H1 (cell line): ENCODE measurements around the gene INPP5A. TPM values are rescaled to one million over a fixed set of nuclear protein-coding genes. Genes with fewer than 3 reads are reported as not detected.

Source experiments
- CTCF ChIA-PET: fragments of 300-600 bp; sonication (Branson Sonifier 250); formaldehyde crosslinking; loops from one replicate; lab custom pipeline; 2021; ENCODE audit not compliant: partially characterized antibody; lab: Charles Lee
- POLR2A ChIA-PET: fragments of 300-600 bp; sonication (Branson Sonifier 250); formaldehyde crosslinking; loops from one replicate; lab custom pipeline; 2021; ENCODE audit warnings: inconsistent platforms; ENCODE audit not compliant: partially characterized antibody; lab: Charles Lee
- DNase-seq, 2 experiments: peaks; one replicate each; pipeline versions ENCODE4 v3.0.0 to v3.0.0-alpha.2; 2010 to 2022; ENCODE audit warnings: low spot score in 2 of 2, low read depth in 1 of 2, mixed read lengths in 1 of 2
- FAIRE-seq: peaks from 2 replicates; lab custom pipeline; 2011; peaks lifted over from hg19 to GRCh38; lab: Jason Lieb, UNC
- H2AFZ ChIP-seq: 2 replicates; pipeline ENCODE4 v1.8.1; 2012; ENCODE audit warnings: low read length, inconsistent platforms
- H2AK5ac ChIP-seq: 2 replicates; pipeline ENCODE4 v1.6.1; 2013; ENCODE audit warnings: low read depth, low read length
- H2BK120ac ChIP-seq: replicated peaks from 2 replicates; pipeline ENCODE3; 2013; ENCODE audit warnings: low read depth, low read length, inconsistent platforms
- H2BK12ac ChIP-seq: 2 replicates; pipeline ENCODE4 v1.6.1; 2013; ENCODE audit warnings: low read depth, low read length
- H2BK15ac ChIP-seq: 2 replicates; pipeline ENCODE4 v1.6.1; 2013; ENCODE audit warnings: low read length
- H2BK20ac ChIP-seq: 2 replicates; pipeline ENCODE4 v1.6.1; 2013; ENCODE audit warnings: low read length
- H2BK5ac ChIP-seq: 2 replicates; pipeline ENCODE4 v1.6.1; 2013; ENCODE audit warnings: low read depth, low read length
- H3K14ac ChIP-seq: 2 replicates; pipeline ENCODE4 v1.6.1; 2013; ENCODE audit warnings: inconsistent platforms; ENCODE audit not compliant: insufficient read length
- H3K18ac ChIP-seq: 2 replicates; pipeline ENCODE4 v1.6.1; 2013; ENCODE audit warnings: low read length; ENCODE audit errors: extremely low read depth
- H3K23ac ChIP-seq: 2 replicates; pipeline ENCODE4 v1.6.1; 2013; ENCODE audit warnings: inconsistent platforms; ENCODE audit not compliant: insufficient read length
- H3K23me2 ChIP-seq: 2 replicates; pipeline ENCODE4 v1.6.1; 2013; ENCODE audit warnings: low read depth, low read length
- H3K27ac ChIP-seq: 2 replicates; pipeline ENCODE4 v1.6.1; 2011; ENCODE audit warnings: low read depth, low read length, inconsistent platforms
- H3K27me3 ChIP-seq, 4 experiments: replicated peaks in 1 of 4; 1 replicate in 1 of 4; 2 replicates in 3 of 4; pipeline versions ENCODE4 v1.6.1 to v1.8.1; 2011 to 2013; ENCODE audit warnings: low read length in 3 of 4, mild to moderate bottlenecking in 3 of 4, inconsistent platforms in 2 of 4, mixed read lengths in 2 of 4, moderate library complexity in 1 of 4; ENCODE audit not compliant: control insufficient read depth in 3 of 4, insufficient read depth in 3 of 4; ENCODE audit errors: extremely low read depth in 1 of 4
- H3K36me3 ChIP-seq, 4 experiments: 2 replicates each; pipeline versions ENCODE4 v1.6.1 to v1.8.1; 2011 to 2013; ENCODE audit warnings: mild to moderate bottlenecking in 4 of 4, low read length in 3 of 4, moderate library complexity in 2 of 4, control low read depth in 1 of 4, inconsistent platforms in 1 of 4; ENCODE audit not compliant: insufficient read depth in 4 of 4, control insufficient read depth in 2 of 4
- H3K4ac ChIP-seq: replicated peaks from 2 replicates; pipeline ENCODE3; 2013; ENCODE audit warnings: low read length, low read depth, mixed read lengths, inconsistent platforms; ENCODE audit not compliant: insufficient read length
- H3K4me1 ChIP-seq, 4 experiments: replicated peaks in 1 of 4; 1 replicate in 1 of 4; 2 replicates in 3 of 4; pipeline versions ENCODE4 v1.6.1 to v1.8.1; 2011 to 2013; ENCODE audit warnings: low read length in 3 of 4, inconsistent platforms in 2 of 4, mixed read lengths in 1 of 4; ENCODE audit not compliant: insufficient read depth in 4 of 4, control insufficient read depth in 3 of 4
- H3K4me2 ChIP-seq, 2 experiments: 2 replicates each; pipeline versions ENCODE4 v1.6.1 to v1.8.1; 2011 to 2013; ENCODE audit warnings: low read depth in 2 of 2, low read length in 2 of 2, control low read depth in 1 of 2, inconsistent platforms in 1 of 2, mild to moderate bottlenecking in 1 of 2; ENCODE audit not compliant: insufficient read depth in 1 of 2
- H3K4me3 ChIP-seq, 4 experiments: fragments of 200-600, 300-600 bp in 1 of 4; sonication (generic), shearing (Covaris generic), sonication (Bioruptor Twin) in 1 of 4; 2 replicates each; pipeline versions ENCODE4 v1.5.1 to v1.8.1; 2011 to 2016; ENCODE audit warnings: low read length in 4 of 4, low read depth in 3 of 4, control low read depth in 2 of 4, inconsistent platforms in 2 of 4, mild to moderate bottlenecking in 2 of 4, mixed read lengths in 1 of 4, moderate library complexity in 1 of 4; ENCODE audit not compliant: insufficient read depth in 2 of 4; ENCODE audit errors: extremely low read depth in 1 of 4
- H3K56ac ChIP-seq: replicated peaks from 2 replicates; pipeline ENCODE3; 2013; ENCODE audit warnings: low read depth, mild to moderate bottlenecking, mixed read lengths, low read length, inconsistent platforms; ENCODE audit not compliant: insufficient read length
- H3K79me1 ChIP-seq: 2 replicates; pipeline ENCODE4 v1.6.1; 2013; ENCODE audit warnings: low read depth, low read length, control low read depth
- H3K79me2 ChIP-seq, 2 experiments: 2 replicates each; pipeline versions ENCODE4 v1.6.1 to v1.8.1; 2012 to 2013; ENCODE audit warnings: low read length in 2 of 2, mild to moderate bottlenecking in 2 of 2, inconsistent platforms in 1 of 2; ENCODE audit not compliant: insufficient read depth in 2 of 2, control insufficient read depth in 1 of 2
- H3K9ac ChIP-seq, 4 experiments: replicated peaks in 1 of 4; 1 replicate in 1 of 4; 2 replicates in 3 of 4; pipeline versions ENCODE4 v1.6.1 to v1.8.1; 2011 to 2013; ENCODE audit warnings: low read depth in 3 of 4, low read length in 3 of 4, control low read depth in 2 of 4, mild to moderate bottlenecking in 2 of 4, moderate library complexity in 2 of 4, inconsistent platforms in 1 of 4; ENCODE audit errors: extremely low read depth in 1 of 4
- H3K9me3 ChIP-seq, 2 experiments: 2 replicates each; pipeline versions ENCODE4 v1.6.1 to v1.8.1; 2012 to 2013; ENCODE audit warnings: mild to moderate bottlenecking in 2 of 2, moderate library complexity in 2 of 2, control low read depth in 1 of 2, inconsistent platforms in 1 of 2, low read depth in 1 of 2, low read length in 1 of 2, mixed read lengths in 1 of 2; ENCODE audit not compliant: insufficient read depth in 2 of 2
- H4K20me1 ChIP-seq, 2 experiments: replicated peaks in 1 of 2; 2 replicates each; pipeline versions ENCODE3 to v1.8.1; 2011 to 2013; ENCODE audit warnings: inconsistent platforms in 2 of 2, low read length in 2 of 2, mild to moderate bottlenecking in 1 of 2; ENCODE audit not compliant: insufficient read depth in 2 of 2, control insufficient read depth in 1 of 2
- H4K5ac ChIP-seq: 2 replicates; pipeline ENCODE4 v1.6.1; 2013; ENCODE audit warnings: low read length, low read depth, mixed read lengths, inconsistent platforms; ENCODE audit not compliant: insufficient read length
- H4K8ac ChIP-seq: 2 replicates; pipeline ENCODE4 v1.8.0; 2013; ENCODE audit warnings: mild to moderate bottlenecking, moderate library complexity, low read length, inconsistent platforms; ENCODE audit not compliant: insufficient read depth; ENCODE audit errors: extremely low read depth
- H4K91ac ChIP-seq: replicated peaks from 2 replicates; pipeline ENCODE3; 2013; ENCODE audit warnings: low read length, mixed read lengths, inconsistent platforms; ENCODE audit not compliant: insufficient read length
- CEBPB ChIP-seq: IDR thresholded peaks from 2 replicates; pipeline ENCODE4 v1.6.1; 2012; ENCODE audit warnings: low read depth, low read length
- CHD2 ChIP-seq: IDR thresholded peaks from 2 replicates; pipeline ENCODE4 v1.6.1; 2012; ENCODE audit warnings: low read length, improper control_type of control experiment
- EGR1 ChIP-seq: IDR thresholded peaks from 2 replicates; pipeline ENCODE4 v1.6.1; 2011; ENCODE audit warnings: low read depth, low read length, borderline replicate concordance
- JUN ChIP-seq: IDR thresholded peaks from 2 replicates; pipeline ENCODE4 v1.6.1; 2011; ENCODE audit warnings: low read depth, mild to moderate bottlenecking, improper control_type of control experiment, low read length
- MAFK ChIP-seq: IDR thresholded peaks from 2 replicates; pipeline ENCODE4 v1.6.1; 2012; ENCODE audit warnings: low read depth, mild to moderate bottlenecking, improper control_type of control experiment, low read length
- MAX ChIP-seq: IDR thresholded peaks from 2 replicates; pipeline ENCODE4 v1.6.1; 2012; ENCODE audit warnings: inconsistent platforms
- NRF1 ChIP-seq: IDR thresholded peaks from 2 replicates; pipeline ENCODE4 v1.6.1; 2011; ENCODE audit warnings: mild to moderate bottlenecking, low read depth, low read length, improper control_type of control experiment
- POLR2AphosphoS5 ChIP-seq: IDR thresholded peaks from 2 replicates; pipeline ENCODE4 v1.6.1; 2011; ENCODE audit warnings: low read depth, low read length
- RXRA ChIP-seq: IDR thresholded peaks from 2 replicates; pipeline ENCODE4 v1.6.1; 2011; ENCODE audit warnings: low read depth, mild to moderate bottlenecking, low read length, moderate library complexity; ENCODE audit not compliant: insufficient read depth
- SP4 ChIP-seq: IDR thresholded peaks from 2 replicates; pipeline ENCODE4 v1.6.1; 2012; ENCODE audit warnings: low read length, inconsistent platforms
- TCF12 ChIP-seq: IDR thresholded peaks from 2 replicates; pipeline ENCODE4 v1.6.1; 2011; ENCODE audit warnings: low read depth, mild to moderate bottlenecking, low read length
- ZNF274 ChIP-seq: IDR thresholded peaks from 2 replicates; pipeline ENCODE4 v1.7.0; 2012; ENCODE audit warnings: low read length, borderline replicate concordance; ENCODE audit errors: extremely low read depth
- WGBS, 2 experiments: shearing (Covaris generic) in 1 of 2; methylation state at CpG; one replicate each; pipeline versions ENCODE4 v1.1.6 to v1.1.7; 2013 to 2015; ENCODE audit warnings: low lambda C conversion rate in 2 of 2, mixed read lengths in 2 of 2, inconsistent platforms in 1 of 2, low coverage in 1 of 2, missing lambda C conversion rate in 1 of 2; ENCODE audit not compliant: insufficient replicate concordance in 2 of 2, insufficient coverage in 1 of 2, insufficient read length in 1 of 2; ENCODE audit errors: extremely low coverage in 1 of 2, missing lambda C conversion rate in 1 of 2; 5-methylcytosine and 5-hydroxymethylcytosine counted together
- polyA plus RNA-seq, 7 experiments: library from polyadenylated mRNA; depleted of rRNA in 3 of 7; stranded (reverse) in 5 of 7; unstranded in 2 of 7; fragments of >200 nt in 5 of 7; fragments of 200-250 nt in 2 of 7; gene quantifications; 1 replicate in 5 of 7; 2 replicates in 1 of 7; 4 replicates in 1 of 7; pipeline versions ENCODE4 v1.2.1 to v1.2.3, GENCODE V29; 2011 to 2013; ENCODE audit warnings: missing spikeins in 2 of 7, mixed read lengths in 2 of 7
- total RNA-seq: library from RNA; stranded (reverse); fragmentation: NEBNext Ultra II Directional; extraction: Animal tissue kit (Norgen Biotek cat#: 25700); gene quantifications from 2 replicates; pipeline ENCODE4 v1.2.1, GENCODE V29; 2021

INPP5A gene
- total and polyA plus RNA-seq, 2 of the 8 experiments (the other 6 are each of a cell fraction or from before 2014, with no cell fraction given), result 19.7 to 27.5 TPM

- Histone ChIP-seq H2AFZ (no peak overlapping the region), H3K9ac (no peak overlapping the region), H3K18ac (no peak overlapping the region), H3K23ac (no peak overlapping the region), H3K23me2 (no peaks in the 10 kb centered on the region), H3K4me1 (no peaks in the 10 kb centered on the region), H4K20me1 (peaks cover 2 to 7% of the 10 kb centered on the region in 2 experiments), H4K8ac (no peak overlapping the region), H3K4ac (no peak overlapping the region), H3K27me3 (no peaks in the 10 kb centered on the region), H2BK5ac (0 out of 2 replicates have a peak overlapping the region, but pooled peaks have one; percentile 52), H3K56ac (no peak overlapping the region), H3K14ac (no peak overlapping the region), H3K79me2 (no peaks in the 10 kb centered on the region), H4K91ac (no peak overlapping the region), H3K36me3 (no peaks in the 10 kb centered on the region), H2BK20ac (no peak overlapping the region), H2BK120ac (no peak overlapping the region), H3K4me2 (no peak overlapping the region), H3K79me1 (no peaks in the 10 kb centered on the region), H4K5ac (no peak overlapping the region), H2BK12ac (no peak overlapping the region), H3K27ac (no peak overlapping the region), H3K4me3 (no peak overlapping the region), H2BK15ac (no peak overlapping the region), H2AK5ac (no peak overlapping the region), H3K9me3 (no peaks in the 10 kb centered on the region)
- ChIA-PET POLR2A (no interaction called here), CTCF (interaction anchor here (1.0 kb wide), 1 partner anchor 64 kb away, joined by 3 read pairs; no protein-coding TSS in a partner anchor)
- DNase-seq (no peak), FAIRE-seq (no peak)
- 84% methylated on average over 14 of the region's 15 CpGs; no CpG with 5 or more reads in 1 of the 2 experiments for WGBS, 2 experiments
- TF ChIP-seq NRF1 (no peak), CEBPB (no peak), EGR1 (no peak), MAX (no peak), CHD2 (no peak), JUN (no peak), ZNF274 (no peak), TCF12 (no peak), POLR2AphosphoS5 (no peak), RXRA (no peak), MAFK (no peak), SP4 (no peak)
These were observed 193.0 kb downstream of the INPP5A start for GRCh38 chr10:132730573-132730953.
